VCaP (cell line): ENCODE data around the gene TUBB3.
A peak's percentile ranks its signal among the peaks of the same experiment; 100 is the strongest.
"Not testable (repeated sequence)": the region's sequence is repeated elsewhere in the genome, so short reads cannot be mapped to it uniquely, and the experiment has no call there.

Experiments
- H3K27ac ChIP-seq: fragments of 450-650 bp; 2 replicates; pipeline ENCODE4 v1.5.1; 2017
- TF ChIP-seq, protein P1 (sequence below): fragments of 450-650 bp; conservative IDR thresholded peaks from 2 replicates; pipeline ENCODE4 v1.5.1; 2017; ENCODE audit warnings: mild to moderate bottlenecking, moderate library complexity

Gene TUBB3

DNA sequence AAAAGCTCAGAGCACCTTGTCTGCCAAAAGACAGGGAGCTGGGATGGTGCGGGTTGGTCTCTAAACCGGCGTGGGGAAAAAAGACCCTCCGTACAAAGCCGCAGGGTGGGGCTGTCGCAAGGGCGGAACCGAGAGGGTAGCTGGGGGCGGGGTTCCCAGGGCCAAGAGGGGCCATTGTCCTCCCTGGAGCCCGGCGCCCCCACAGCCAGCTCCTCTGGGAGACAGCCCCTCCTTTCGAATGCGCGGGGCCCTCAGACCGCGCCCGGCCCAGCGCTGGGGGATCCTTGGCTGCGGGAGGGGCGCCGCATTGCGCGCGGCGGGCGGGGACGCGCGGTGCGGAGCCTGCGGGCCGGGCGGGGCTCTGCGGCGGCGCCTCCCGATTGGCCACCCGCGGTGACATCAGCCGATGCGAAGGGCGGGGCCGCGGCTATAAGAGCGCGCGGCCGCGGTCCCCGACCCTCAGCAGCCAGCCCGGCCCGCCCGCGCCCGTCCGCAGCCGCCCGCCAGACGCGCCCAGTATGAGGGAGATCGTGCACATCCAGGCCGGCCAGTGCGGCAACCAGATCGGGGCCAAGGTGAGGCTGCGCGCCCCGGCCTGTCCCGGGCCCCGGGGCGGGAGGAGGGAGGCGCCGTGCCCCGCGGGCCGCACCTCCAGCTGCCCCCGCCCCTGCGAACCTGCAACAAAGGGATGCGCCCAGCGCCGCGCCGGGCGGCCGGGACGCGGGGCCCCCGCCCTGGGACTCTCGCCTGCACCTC lies at the start of gene TUBB3:
TUBB3 (plus strand) TSS at position 459 of the 756 bp plus-strand sequence; CDS start at position 519, 60 bp downstream.
- no peak within 1 kb of the TSS; the same call in 1 of the 2 replicates for H3K27ac ChIP-seq
- TF ChIP-seq, protein P1, sequence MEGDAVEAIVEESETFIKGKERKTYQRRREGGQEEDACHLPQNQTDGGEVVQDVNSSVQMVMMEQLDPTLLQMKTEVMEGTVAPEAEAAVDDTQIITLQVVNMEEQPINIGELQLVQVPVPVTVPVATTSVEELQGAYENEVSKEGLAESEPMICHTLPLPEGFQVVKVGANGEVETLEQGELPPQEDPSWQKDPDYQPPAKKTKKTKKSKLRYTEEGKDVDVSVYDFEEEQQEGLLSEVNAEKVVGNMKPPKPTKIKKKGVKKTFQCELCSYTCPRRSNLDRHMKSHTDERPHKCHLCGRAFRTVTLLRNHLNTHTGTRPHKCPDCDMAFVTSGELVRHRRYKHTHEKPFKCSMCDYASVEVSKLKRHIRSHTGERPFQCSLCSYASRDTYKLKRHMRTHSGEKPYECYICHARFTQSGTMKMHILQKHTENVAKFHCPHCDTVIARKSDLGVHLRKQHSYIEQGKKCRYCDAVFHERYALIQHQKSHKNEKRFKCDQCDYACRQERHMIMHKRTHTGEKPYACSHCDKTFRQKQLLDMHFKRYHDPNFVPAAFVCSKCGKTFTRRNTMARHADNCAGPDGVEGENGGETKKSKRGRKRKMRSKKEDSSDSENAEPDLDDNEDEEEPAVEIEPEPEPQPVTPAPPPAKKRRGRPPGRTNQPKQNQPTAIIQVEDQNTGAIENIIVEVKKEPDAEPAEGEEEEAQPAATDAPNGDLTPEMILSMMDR, result no peak

DNA sequence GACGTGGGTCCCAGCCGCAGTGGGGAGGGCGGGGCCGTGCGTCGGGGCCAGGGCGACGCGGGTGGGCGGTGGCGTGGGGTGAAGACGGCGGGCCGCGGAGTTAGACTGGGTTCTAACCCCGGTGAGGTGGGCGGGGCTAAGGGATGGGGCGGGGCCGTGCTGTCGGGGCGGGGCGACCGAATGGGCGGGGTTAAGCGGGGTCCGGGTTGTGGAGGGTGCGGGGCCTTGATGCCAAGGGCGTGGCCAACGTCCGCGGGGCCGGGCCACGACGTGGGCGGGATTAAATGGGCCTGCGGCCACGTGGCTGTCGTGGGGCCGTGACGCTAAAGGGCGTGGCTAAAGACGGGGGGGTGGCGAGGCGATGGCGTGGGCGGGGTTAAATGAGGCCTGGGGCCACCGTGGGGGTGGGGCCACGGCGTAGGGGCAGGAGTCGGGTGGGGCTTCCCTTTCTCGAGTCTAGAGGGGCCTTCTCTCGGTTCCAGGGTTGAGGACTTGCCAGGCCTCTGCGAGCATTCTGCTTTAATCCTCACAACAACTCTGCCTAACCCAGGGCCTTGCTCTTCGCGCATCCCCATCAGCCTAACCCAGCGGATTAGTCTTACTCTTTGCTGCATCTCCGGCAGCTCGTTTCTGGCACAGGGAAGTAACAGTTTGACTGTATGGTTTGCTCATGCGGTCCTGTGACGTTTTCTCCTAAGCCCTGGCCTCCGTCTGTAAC lies 49.0 kb upstream of the TUBB3 start:
- H3K27ac ChIP-seq, result peak overlapping the region; percentile 76
- TF ChIP-seq, protein P1, result no peak

GRCh38 chr16:89879123-89879522 lies 44.0 kb upstream of the TUBB3 start:
- not testable (repeated sequence) for H3K27ac ChIP-seq

DNA sequence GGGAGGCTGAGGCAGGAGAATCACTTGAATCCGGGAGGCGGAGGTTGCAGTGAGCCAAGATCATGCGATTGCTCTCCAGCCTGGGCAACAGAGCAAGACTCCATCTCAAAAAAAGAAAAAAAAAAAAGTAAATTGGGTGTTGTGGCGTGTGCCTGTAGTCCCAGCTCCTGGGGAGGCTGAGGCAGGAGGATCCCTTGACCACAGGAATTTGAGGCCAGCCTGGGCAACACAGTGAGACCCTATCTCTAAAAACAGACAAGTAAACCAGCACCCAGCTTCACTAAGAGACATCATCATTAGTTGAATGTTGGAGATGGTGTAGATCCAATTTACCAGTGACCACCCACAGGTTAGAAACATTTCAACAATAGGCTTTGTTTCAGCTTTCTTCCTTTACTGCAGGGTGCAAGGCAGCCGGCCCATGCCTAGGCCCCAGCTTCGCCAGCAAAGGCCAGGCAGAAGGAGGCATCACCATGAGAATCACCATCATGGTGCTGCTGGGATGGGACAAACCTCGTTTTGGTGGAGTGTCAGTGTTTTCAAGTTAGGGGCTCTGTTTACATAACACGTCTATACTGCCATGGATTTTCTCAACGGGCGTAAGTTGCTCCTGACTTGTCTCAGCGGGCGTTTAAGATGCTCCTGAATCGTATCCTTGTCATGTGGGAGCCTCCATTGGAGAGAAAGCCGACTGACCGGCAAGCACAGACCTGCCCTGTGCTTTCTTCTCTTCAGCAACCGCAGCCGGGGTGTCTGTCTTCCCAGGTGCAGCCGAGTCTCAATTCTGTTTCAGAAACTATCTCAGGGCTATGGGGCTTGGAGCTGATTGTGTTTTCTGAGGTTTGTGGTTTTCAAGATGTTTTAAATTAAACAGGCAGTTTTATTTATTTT lies 42.4 kb upstream of the TUBB3 start:
- H3K27ac ChIP-seq, result no peak overlapping the region
- TF ChIP-seq, protein P1, result no peak

DNA sequence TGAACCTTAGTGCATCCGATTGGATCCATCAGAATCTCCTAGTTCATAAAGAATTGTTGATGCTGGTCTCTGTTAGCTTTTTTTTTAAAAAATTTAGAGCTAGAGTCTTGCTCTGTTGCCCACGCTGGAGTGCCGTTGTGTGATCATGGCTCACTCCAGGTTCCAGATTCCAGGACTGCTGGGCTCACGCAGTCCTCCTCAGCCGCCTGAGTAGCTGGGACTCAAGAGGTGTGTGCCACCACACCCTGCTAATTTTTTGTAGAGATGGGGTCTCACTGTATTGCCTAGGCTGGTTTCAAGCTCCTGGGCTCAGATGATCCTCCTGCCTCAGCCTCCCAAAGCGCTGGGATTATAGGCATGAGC lies 41.8 kb upstream of the TUBB3 start:
- TF ChIP-seq, protein P1, result no peak
- H3K27ac ChIP-seq, result no peak overlapping the region

- TF ChIP-seq, protein P1, result no peak
- no peak overlapping the region for H3K27ac ChIP-seq
These were observed 39.6 kb upstream of the TUBB3 start for GRCh38 chr16:89883346-89884040.

DNA sequence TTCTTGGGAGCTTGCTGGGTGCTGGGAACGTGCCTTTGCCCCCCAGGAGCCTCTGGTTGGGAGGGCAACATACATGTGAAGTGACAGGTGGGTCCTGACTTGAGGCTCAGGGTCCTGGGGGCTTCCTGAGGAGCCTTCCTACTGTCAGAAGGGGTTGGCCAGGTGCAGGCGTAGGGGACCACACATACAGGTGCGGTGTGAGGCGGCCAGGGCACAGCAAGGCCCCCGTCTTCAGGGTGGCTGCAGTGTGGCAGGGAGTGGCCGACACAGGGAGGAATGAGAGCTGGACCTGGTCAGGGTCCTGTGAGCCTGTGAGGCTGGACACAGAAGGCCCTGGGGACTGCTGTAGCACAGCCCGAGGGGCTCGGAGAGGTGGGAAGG lies 39.1 kb upstream of the TUBB3 start:
- TF ChIP-seq, protein P1, result no peak
- no peak overlapping the region for H3K27ac ChIP-seq
